K562 (cell line): Measurements from ENCODE around the gene PSMA7. TPM values are rescaled to one million over a fixed set of nuclear protein-coding genes. Genes with fewer than 3 reads are reported as not detected.

Experiments used
- ATAC-seq: fragments of 200-7000 bp; cut with Tn5 transposase; 3 replicates; pipeline ENCODE4 v1.9.1; 2020; ENCODE audit warnings: moderate library complexity
- BruUV-seq: library from RNA; stranded (reverse); fragments of 400-500 nt; replicated peaks from 2 replicates; lab custom pipeline; 2021; lab: Mats Ljungman, UMichigan
- CTCF ChIA-PET: fragments of 300-600 bp; formaldehyde crosslinking; extraction: SDS; loops from one replicate; lab custom pipeline; 2021; ENCODE audit warnings: low intra/inter-chr PET ratio; lab: Yijun Ruan, JAX
- POLR2A ChIA-PET: fragments of 300-600, 350-650 bp; sonication (Branson Sonifier 250); formaldehyde crosslinking; extraction: SDS; loops from one replicate; lab custom pipeline; 2021; ENCODE audit warnings: antibody characterized with exemption, inconsistent platforms; lab: Yijun Ruan, JAX
- DNase-seq, 4 experiments: peaks; one replicate each; pipeline versions ENCODE4 v3.0.0 to v3.0.0-alpha.2; 2011 to 2018; ENCODE audit warnings: low spot score in 3 of 4, mixed read lengths in 3 of 4; ENCODE audit errors: extremely low read depth in 1 of 4
- FAIRE-seq: peaks from 2 replicates; lab custom pipeline; 2011; peaks lifted over from hg19 to GRCh38; lab: Jason Lieb, UNC
- H2AFZ ChIP-seq: 2 replicates; pipeline ENCODE4 v1.6.0; 2011; ENCODE audit warnings: low read depth, low read length, control low read depth, inconsistent platforms
- H3K27ac ChIP-seq: fragments of 200-600 bp; 3 replicates; pipeline ENCODE4 v1.8.0; 2011; ENCODE audit warnings: low read depth, mild to moderate bottlenecking, control low read depth, inconsistent platforms, low read length, moderate library complexity, mixed read lengths; ENCODE audit errors: extremely low read depth
- H3K27me3 ChIP-seq, 2 experiments: fragments of 300-600 bp in 1 of 2; 2 replicates in 1 of 2; 3 replicates in 1 of 2; pipeline versions ENCODE4 v1.6.0 to v1.8.0; 2011; ENCODE audit warnings: inconsistent platforms in 2 of 2, low read length in 2 of 2, mild to moderate bottlenecking in 1 of 2, mixed read lengths in 1 of 2, moderate library complexity in 1 of 2; ENCODE audit not compliant: control insufficient read depth in 2 of 2, insufficient read depth in 2 of 2
- H3K36me3 ChIP-seq: fragments of 300-600 bp; 3 replicates; pipeline ENCODE4 v1.8.0; 2011; ENCODE audit warnings: mild to moderate bottlenecking, low read length, inconsistent platforms; ENCODE audit not compliant: control insufficient read depth, insufficient read depth
- H3K4me1 ChIP-seq, 2 experiments: fragments of 200-600 bp in 1 of 2; replicated peaks in 1 of 2; 2 replicates in 1 of 2; 3 replicates in 1 of 2; pipeline versions ENCODE4 v1.5.1 to v1.8.0; 2011; ENCODE audit warnings: inconsistent platforms in 2 of 2, low read length in 2 of 2, mild to moderate bottlenecking in 1 of 2, mixed read lengths in 1 of 2, moderate library complexity in 1 of 2; ENCODE audit not compliant: control insufficient read depth in 2 of 2, insufficient read depth in 2 of 2
- H3K4me2 ChIP-seq: 2 replicates; pipeline ENCODE4 v1.6.1; 2011; ENCODE audit warnings: low read length, control low read depth, inconsistent platforms, mixed read lengths; ENCODE audit not compliant: insufficient read depth
- H3K4me3 ChIP-seq: fragments of 200-600 bp; sonication (generic), shearing (Covaris generic); 2 replicates; pipeline ENCODE4 v1.5.1; 2016; ENCODE audit warnings: control low read depth, inconsistent platforms
- H3K79me2 ChIP-seq: fragments of 200-600 bp; 3 replicates; pipeline ENCODE4 v1.8.0; 2011; ENCODE audit warnings: low read length, inconsistent platforms; ENCODE audit not compliant: control insufficient read depth, insufficient read depth
- H3K9ac ChIP-seq, 2 experiments: 2 replicates each; pipeline versions ENCODE4 v1.6.0 to v1.6.1; 2011; ENCODE audit warnings: low read depth in 2 of 2, low read length in 2 of 2, control low read depth in 1 of 2, inconsistent platforms in 1 of 2, mild to moderate bottlenecking in 1 of 2, mixed read lengths in 1 of 2; ENCODE audit not compliant: insufficient read depth in 1 of 2
- H3K9me1 ChIP-seq: one replicate; pipeline ENCODE4 v1.6.0; 2011; ENCODE audit warnings: inconsistent platforms, mild to moderate bottlenecking, low read length, moderate library complexity; ENCODE audit not compliant: control insufficient read depth, insufficient read depth
- H3K9me3 ChIP-seq: replicated peaks from 2 replicates; pipeline ENCODE4 v1.5.1; 2011; ENCODE audit warnings: low read depth, low read length, inconsistent platforms; ENCODE audit not compliant: control insufficient read depth, insufficient read depth
- H4K20me1 ChIP-seq: replicated peaks from 2 replicates; pipeline ENCODE4 v1.6.1; 2011; ENCODE audit warnings: low read length, inconsistent platforms, mixed read lengths; ENCODE audit not compliant: control insufficient read depth, insufficient read depth
- DACH1 ChIP-seq: fragments of 450-650 bp; IDR thresholded peaks from 2 replicates; pipeline ENCODE4 v1.6.1; 2018; ENCODE audit not compliant: partially characterized antibody
- JUN ChIP-seq, 2 experiments: sonication (generic) in 1 of 2; formaldehyde crosslinking in 1 of 2; IDR thresholded peaks; 2 replicates each; pipeline versions ENCODE4 v1.6.1 to v1.8.0; 2012 to 2022; ENCODE audit warnings: borderline replicate concordance in 2 of 2, mild to moderate bottlenecking in 2 of 2, improper control_type of control experiment in 1 of 2, low read depth in 1 of 2, low read length in 1 of 2, missing genetic modification reagents in 1 of 2
- MTA3 ChIP-seq: fragments of 450-650 bp; formaldehyde crosslinking; IDR thresholded peaks from 2 replicates; pipeline ENCODE4 v1.6.1; 2017; ENCODE audit warnings: mild to moderate bottlenecking, borderline replicate concordance
- NEUROD1 ChIP-seq: fragments of 150-350 bp; IDR thresholded peaks from 2 replicates; pipeline ENCODE4 v1.6.1; 2014; ENCODE audit warnings: borderline replicate concordance, low read length, low read depth; ENCODE audit not compliant: partially characterized antibody
- POLR2G ChIP-seq: fragments of 200-400 bp; formaldehyde crosslinking; IDR thresholded peaks from 2 replicates; pipeline ENCODE4 v1.6.1; 2017; ENCODE audit warnings: low read depth, mild to moderate bottlenecking, antibody characterized with exemption, low read length, moderate library complexity
- PREB ChIP-seq: sonication (generic); formaldehyde crosslinking; IDR thresholded peaks from 2 replicates; pipeline ENCODE4 v1.8.1; 2023; ENCODE audit warnings: mild to moderate bottlenecking, missing genetic modification reagents
- RBFOX2 ChIP-seq: fragments of 200-400 bp; formaldehyde crosslinking; IDR thresholded peaks from 2 replicates; pipeline ENCODE4 v1.6.1; 2017; ENCODE audit warnings: low read depth, mild to moderate bottlenecking, low read length, moderate library complexity
- RNF219 ChIP-seq: fragments of 250-450 bp; sonication (Bioruptor Pico); IDR thresholded peaks from 2 replicates; pipeline ENCODE4 v1.5.0; 2022; ENCODE audit warnings: mild to moderate bottlenecking
- STAT5B ChIP-seq: fragments of 250-450 bp; sonication (Bioruptor Pico); IDR thresholded peaks from 2 replicates; pipeline ENCODE4 v1.8.0; 2021; ENCODE audit warnings: mild to moderate bottlenecking, inconsistent platforms
- ZNF316 ChIP-seq: fragments of 450-650 bp; IDR thresholded peaks from 2 replicates; pipeline ENCODE4 v1.6.1; 2016
- ZNF445 ChIP-seq: fragments of 250-450 bp; sonication (Bioruptor Pico); IDR thresholded peaks from 2 replicates; pipeline ENCODE4 v1.4.0; 2020; ENCODE audit warnings: low read depth, mild to moderate bottlenecking, moderate library complexity
- WGBS: fragments of 100-300 bp; shearing (Covaris generic); methylation state at CpG from one replicate; pipeline ENCODE4 v1.1.6; 2016; ENCODE audit warnings: low coverage, mixed read lengths; ENCODE audit not compliant: insufficient coverage; ENCODE audit errors: missing lambda C conversion rate; 5-methylcytosine and 5-hydroxymethylcytosine counted together
- in situ Hi-C: fragments of 300-500 bp; cut with MboI; formaldehyde crosslinking; loops from 4 replicates; pipeline ENCODE4 v1.15.0; 2018; ENCODE audit warnings: inconsistent platforms, mixed read lengths
- intact Hi-C: fragments of 100-400 bp; cut with micrococcal nuclease; formaldehyde crosslinking; loops from 2 replicates; pipeline ENCODE4 v1.14.2; 2022
- polyA plus RNA-seq, 8 experiments: library from polyadenylated mRNA; depleted of rRNA in 4 of 8; stranded (reverse) in 5 of 8; unstranded in 3 of 8; fragments of >200 nt; fragmentation: Nextera tagmentation in 2 of 8; fragmentation: Illumina TruSeq in 1 of 8; extraction: Ambion mirVana in 2 of 8; extraction: Trizol in 1 of 8; gene quantifications; 2 replicates each; pipeline versions ENCODE4 v1.2.1 to v1.2.3, GENCODE V29; 2011 to 2014; ENCODE audit warnings: inconsistent platforms in 1 of 8, missing spikeins in 1 of 8
- total RNA-seq, 7 experiments: library from RNA; depleted of rRNA in 6 of 7; stranded (reverse); fragments of >200 nt in 6 of 7; fragmentation: Illumina TruSeq in 2 of 7; extraction: Trizol in 2 of 7; gene quantifications; 2 replicates each; pipeline versions ENCODE4 v1.2.1 to v1.2.3, GENCODE V29; 2011 to 2021; ENCODE audit warnings: low replicate concordance in 1 of 7

PSMA7 gene
- total and polyA plus RNA-seq, 9 of the 15 experiments (the other 6 are each of a cell fraction or from before 2014, with no cell fraction given) = 257 to 510 (median 393) TPM

GRCh38 chr20:62139636-62140035 is 3.6 kb downstream of the PSMA7 start:
- no TSS peak for BruUV-seq
- intact Hi-C loops = loop anchor here (5.0 to 10.0 kb wide), 4 partner anchors 72 to 245 kb away; partner anchors contain the start of genes RPS21 and TAF4
- peaks cover 78% of the 10 kb centered on the region for H3K36me3 ChIP-seq

GRCh38 chr20:62138912-62139311 is 4.3 kb downstream of the PSMA7 start:
- peaks cover 36% of the 10 kb centered on the region for H4K20me1 ChIP-seq
- H3K4me1 ChIP-seq = peaks cover 11 to 16% of the 10 kb centered on the region in 2 experiments; a peak in 4 of 5 replicates
- H3K4me2 ChIP-seq = no peak overlapping the region
- H3K27ac ChIP-seq = no peak overlapping the region
- intact Hi-C loops (no loop called here), in situ Hi-C loops (loop anchor here (5.0 kb wide), 1 partner anchor 117 kb away; no protein-coding TSS in a partner anchor)
- H3K9ac ChIP-seq = no peak overlapping the region
- WGBS = 97% methylated on average over 10 of the region's 10 CpGs
- no peak for DNase-seq
- no peak for FAIRE-seq
- POLR2A ChIA-PET = interaction anchor here (7.8 kb wide), 1 partner anchor 14 kb away, joined by 78 read pairs; the partner anchor contains the start of gene LSM14B
- H3K36me3 ChIP-seq = peaks cover 82% of the 10 kb centered on the region
- H3K27me3 ChIP-seq = no peaks in the 10 kb centered on the region
- H3K4me3 ChIP-seq = no peak overlapping the region
- H3K9me1 ChIP-seq = no peaks in the 10 kb centered on the region
- H3K9me3 ChIP-seq = no peaks in the 10 kb centered on the region
- ATAC-seq = no peak
- CTCF ChIA-PET = no interaction called here
- peaks cover 47% of the 10 kb centered on the region for H3K79me2 ChIP-seq
- no peak overlapping the region for H2AFZ ChIP-seq
- no TSS peak for BruUV-seq
- TF ChIP-seq RNF219 (CRISPR knock-in tag) = no peak
- no peak for TF ChIP-seq NEUROD1
- TF ChIP-seq STAT5B (CRISPR knock-in tag) = no peak
- TF ChIP-seq MTA3 = no peak
- TF ChIP-seq ZNF445 (CRISPR knock-in tag) = no peak
- no peak for TF ChIP-seq PREB (CRISPR knock-in tag)
- TF ChIP-seq JUN (IDR thresholded peaks at IDR 0.05; ENCODE audit: borderline replicate concordance, low read depth, low read length) = no peak
- no peak for TF ChIP-seq JUN (CRISPR knock-in tag; IDR thresholded peaks at IDR 0.05; ENCODE audit: borderline replicate concordance)

More at GRCh38 chr20:62139636-62140035, 3.6 kb downstream of the PSMA7 start:
- Histone ChIP-seq H3K27me3 (no peaks in the 10 kb centered on the region), H4K20me1 (peaks cover 38% of the 10 kb centered on the region), H3K4me2 (no peak overlapping the region), H3K4me3 (no peak overlapping the region), H3K79me2 (peaks cover 54% of the 10 kb centered on the region), H3K9ac (0 out of 4 replicates have a peak overlapping the region, but pooled peaks of 1 of the 2 experiments have one; percentile 8), H3K9me3 (no peaks in the 10 kb centered on the region), H3K9me1 (no peaks in the 10 kb centered on the region), H3K27ac (no peak overlapping the region), H2AFZ (no peak overlapping the region), H3K4me1 (peaks cover 13 to 23% of the 10 kb centered on the region in 2 experiments; a peak in 4 of 5 replicates)
- in situ Hi-C loops = loop anchor here (5.0 kb wide), 1 partner anchor 117 kb away; no protein-coding TSS in a partner anchor
- TF ChIP-seq ZNF316 (no peak), DACH1 (no peak), RBFOX2 (peak; percentile 50), POLR2G (peak; percentile 41; the same call in 1 of the 2 replicates)
- CTCF ChIA-PET = no interaction called here
- FAIRE-seq (no peak), ATAC-seq (no peak), DNase-seq (no peak)
- 89% methylated on average over 12 of the region's 13 CpGs for WGBS
- POLR2A ChIA-PET = interaction anchor here (7.8 kb wide), 1 partner anchor 14 kb away, joined by 78 read pairs; the partner anchor contains the start of gene LSM14B
